Left renal pelvis (tissue), 4 donors: ENCODE measurements around the gene TF. TPM values are rescaled to one million over a fixed set of nuclear protein-coding genes. Genes with fewer than 3 reads are reported as not detected.
"Not testable (repeated sequence)": the region's sequence is repeated elsewhere in the genome, so short reads cannot be mapped to it uniquely, and the experiment has no call there.

Experiments
- DNase-seq, 4 donors: peaks; one replicate each; pipeline ENCODE4 v3.0.0-alpha.2; 2013; ENCODE audit warnings: low read depth in 4 of 4, low spot score in 3 of 4
- polyA plus RNA-seq, 4 donors: library from polyadenylated mRNA; unstranded; fragments of 120-200 nt; gene quantifications; one replicate each; pipeline ENCODE4 v1.2.1, GENCODE V29; 2013; ENCODE audit not compliant: insufficient read length in 4 of 4

The TF gene
- polyA plus RNA-seq: 10 to 100 TPM in 1 of 4 donors, 1 to 10 TPM in 3; 3.7 to 79.0 (median 5.8) TPM

DNA sequence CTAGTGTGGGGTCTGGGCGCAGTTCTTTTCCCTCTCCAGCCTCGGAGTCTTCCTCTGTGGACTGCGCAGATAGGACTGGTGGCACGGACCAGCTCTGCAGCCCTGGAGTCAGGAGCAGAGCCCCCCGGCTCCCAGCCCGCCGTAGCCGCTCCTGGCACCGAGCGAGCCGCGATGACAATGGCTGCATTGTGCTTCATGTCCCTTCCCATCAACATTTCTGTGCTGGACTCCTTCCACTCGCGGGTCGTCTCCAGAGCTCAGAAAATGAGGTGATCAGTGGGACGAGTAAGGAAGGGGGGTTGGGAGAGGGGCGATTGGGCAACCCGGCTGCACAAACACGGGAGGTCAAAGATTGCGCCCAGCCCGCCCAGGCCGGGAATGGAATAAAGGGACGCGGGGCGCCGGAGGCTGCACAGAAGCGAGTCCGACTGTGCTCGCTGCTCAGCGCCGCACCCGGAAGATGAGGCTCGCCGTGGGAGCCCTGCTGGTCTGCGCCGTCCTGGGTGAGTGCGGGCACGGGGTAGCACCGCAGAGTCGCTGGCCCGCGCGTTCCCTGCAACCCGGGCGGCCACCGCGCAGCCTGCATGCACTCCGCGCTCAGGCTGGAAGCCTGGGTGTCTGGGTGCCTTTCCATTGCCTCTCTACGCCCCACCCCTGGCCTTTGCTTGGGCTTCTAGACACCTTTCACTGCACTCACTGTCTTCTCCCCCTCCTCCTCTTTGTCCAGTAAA, at the start of gene TF:
TSS of gene TF (plus strand) at position 413 of the 731 bp plus-strand sequence. CDS start at position 461, 48 bp downstream.
- DNase-seq: no peak

- DNase-seq: no peak
Observed at GRCh38 chr3:133697960-133698359, 48.2 kb upstream of the TF start.

DNA sequence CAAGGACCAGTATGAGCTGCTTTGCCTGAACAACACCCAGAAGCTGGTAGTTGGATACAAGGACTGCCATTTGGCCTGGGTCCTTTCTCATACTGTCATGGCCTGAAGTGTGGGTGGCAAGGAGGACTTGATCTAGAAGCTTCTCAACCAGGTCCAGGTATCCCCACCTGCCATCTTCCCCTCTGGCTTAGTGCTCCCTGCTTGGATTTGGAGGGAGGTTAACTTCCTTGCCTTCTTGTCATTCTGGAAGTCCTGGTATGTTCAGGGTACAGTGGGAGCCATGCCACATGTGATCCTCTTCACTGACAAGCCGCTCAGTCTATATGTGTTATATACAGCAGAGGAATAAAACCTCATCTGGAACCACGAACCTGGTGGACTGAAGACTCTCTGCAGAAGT, 46.7 kb upstream of the TF start:
- no peak for DNase-seq

GRCh38 chr3:133699903-133700302, 46.3 kb upstream of the TF start:
- DNase-seq: no peak

DNA sequence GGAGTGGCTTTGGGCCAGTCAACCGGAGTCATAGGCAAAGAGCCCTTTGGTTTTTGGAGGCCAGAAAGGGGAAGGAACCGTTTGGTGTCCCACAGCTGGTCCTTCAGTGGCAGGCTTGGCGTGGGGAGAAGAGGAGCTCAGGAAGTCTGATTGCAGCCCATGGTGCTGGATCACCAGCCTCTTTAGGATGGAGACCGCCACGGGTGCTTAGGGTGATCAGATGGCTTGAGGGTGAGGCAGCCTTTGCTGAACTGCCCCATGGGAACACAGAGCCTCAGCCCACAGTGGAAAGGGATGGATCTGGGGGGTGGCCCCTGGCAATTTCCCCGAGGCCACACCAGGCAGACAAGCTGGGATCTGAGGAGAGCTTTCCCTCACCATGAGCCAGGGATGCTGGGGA, 45.8 kb upstream of the TF start:
- DNase-seq: no peak

GRCh38 chr3:133701435-133702358, 44.5 kb upstream of the TF start:
- DNase-seq: no peak

- no peak for DNase-seq
Observed at GRCh38 chr3:133703915-133704314, 42.3 kb upstream of the TF start.

DNA sequence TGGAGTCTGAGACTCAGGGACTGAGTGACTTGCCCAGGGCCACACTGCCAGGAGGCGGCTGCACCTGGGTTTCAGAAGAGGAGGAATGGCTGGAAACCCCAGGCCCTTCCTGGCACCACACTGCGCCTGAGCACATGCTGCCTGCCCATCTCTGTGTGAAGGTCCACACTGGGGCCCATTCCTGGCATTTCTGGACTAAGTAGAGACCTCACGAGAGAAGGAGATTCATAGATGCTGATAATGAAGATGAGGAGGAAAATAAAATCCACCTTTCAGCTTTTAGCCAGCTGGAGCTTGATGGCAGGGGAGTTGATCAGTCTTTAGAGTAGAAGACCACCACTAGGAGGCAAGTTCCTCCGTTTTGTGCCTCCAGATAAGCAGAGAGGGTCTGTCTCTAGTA, 40.2 kb upstream of the TF start:
- no peak for DNase-seq

- DNase-seq: no peak
Observed at GRCh38 chr3:133709139-133709750, 36.9 kb upstream of the TF start.

DNA sequence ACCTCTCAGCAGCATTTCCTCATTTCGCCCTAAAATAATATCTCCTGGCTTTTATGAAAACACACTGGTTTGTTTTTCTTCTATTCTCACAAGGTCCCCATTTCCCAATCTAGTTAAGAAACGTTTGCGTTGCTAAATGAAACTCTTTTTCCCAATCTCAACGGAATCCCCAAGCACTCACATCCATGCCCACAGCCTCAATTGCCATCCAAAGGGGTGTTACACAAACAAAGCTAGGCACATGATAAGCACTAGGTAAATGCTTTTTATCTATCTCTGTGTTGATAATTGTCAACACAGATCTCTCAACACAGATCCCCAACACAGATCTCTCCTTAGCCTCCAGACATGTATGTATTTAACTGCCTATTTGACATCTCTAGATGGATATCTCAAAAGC, 35.2 kb upstream of the TF start:
- DNase-seq: no peak

- DNase-seq: no peak
Observed at GRCh38 chr3:133712017-133712416, 34.2 kb upstream of the TF start.

GRCh38 chr3:133713347-133713746, 32.8 kb upstream of the TF start:
- no peak for DNase-seq

- DNase-seq: no peak
Observed at GRCh38 chr3:133717424-133717823, 28.8 kb upstream of the TF start.

DNA sequence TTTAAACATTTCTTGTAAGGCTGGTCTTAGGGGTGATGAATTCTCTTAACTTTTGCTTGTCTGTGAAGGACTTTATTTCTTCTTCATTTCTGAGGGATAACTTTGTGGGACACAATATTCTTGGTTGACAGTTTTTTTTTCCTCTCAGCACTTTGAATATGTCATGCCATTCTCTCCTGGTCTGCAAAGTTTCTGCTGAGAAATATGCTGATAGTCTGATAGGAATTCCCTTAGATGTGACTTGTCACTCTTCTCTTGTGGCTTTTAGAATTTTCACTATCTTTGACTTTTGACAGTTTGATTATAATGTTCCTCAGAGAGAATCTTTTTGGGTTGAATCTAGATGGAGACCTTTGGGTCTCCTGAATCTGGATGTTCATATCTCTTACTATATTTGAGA, 23.3 kb upstream of the TF start:
- no peak for DNase-seq

DNA sequence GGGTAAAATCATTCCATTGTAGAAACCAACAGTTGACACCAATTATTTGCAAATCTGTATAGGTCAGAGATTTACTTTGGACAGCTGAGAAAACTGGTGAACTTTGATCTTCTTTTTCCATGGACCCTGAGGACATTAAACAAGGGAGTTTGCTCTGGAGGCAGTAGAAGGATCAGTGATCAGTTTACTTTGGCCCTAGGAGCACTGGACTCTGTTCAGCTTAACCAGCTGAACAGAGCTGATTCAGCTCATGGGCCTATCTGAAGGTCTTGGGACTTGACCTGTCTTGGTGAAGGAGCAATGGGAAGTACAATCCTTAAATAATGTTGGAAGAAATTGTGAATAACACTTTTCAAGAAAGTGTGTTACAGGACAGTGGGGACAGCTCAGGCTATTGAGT, 15.2 kb upstream of the TF start:
- DNase-seq: no peak

DNA sequence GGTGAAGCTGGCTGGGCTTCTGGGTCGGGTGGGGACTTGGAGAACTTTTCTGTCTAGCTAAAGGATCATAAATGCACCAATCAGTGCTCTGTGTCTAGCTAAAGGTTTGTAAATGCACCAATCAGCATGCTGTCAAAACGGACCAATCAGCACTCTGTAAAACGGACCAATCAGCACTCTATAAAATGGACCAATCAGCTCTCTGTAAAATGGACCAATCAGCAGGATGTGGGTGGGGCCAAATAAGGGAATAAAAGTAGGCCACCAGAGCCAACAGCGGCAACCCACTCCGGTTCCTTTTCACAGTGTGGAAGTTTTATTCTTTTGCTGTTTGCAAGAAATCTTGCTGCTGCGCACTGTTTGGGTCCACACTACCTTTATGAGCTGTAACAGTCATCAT, 14.0 kb upstream of the TF start:
- not testable (repeated sequence) for DNase-seq

DNA sequence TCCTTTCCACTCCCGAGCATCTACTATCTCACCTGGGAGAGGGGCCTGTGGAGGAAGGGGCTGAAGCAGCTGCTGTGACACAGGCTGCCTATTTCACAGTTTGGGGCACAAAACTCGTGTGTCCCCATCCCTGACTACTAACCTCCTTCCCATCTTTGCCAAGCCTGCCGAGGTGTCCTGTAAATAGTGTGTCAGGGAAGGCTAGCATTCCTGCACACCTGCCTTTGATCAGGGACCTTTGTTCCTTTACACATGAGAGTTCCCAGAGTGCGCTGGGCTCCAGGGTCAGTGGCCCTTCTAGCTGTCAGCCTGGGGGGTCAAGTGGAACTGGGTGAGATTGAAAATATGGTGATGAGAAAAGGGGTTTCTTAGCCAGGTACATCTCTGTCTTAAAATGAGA, 13.0 kb upstream of the TF start:
- no peak for DNase-seq

- DNase-seq: no peak
Observed at GRCh38 chr3:133734305-133734704, 11.9 kb upstream of the TF start.

DNA sequence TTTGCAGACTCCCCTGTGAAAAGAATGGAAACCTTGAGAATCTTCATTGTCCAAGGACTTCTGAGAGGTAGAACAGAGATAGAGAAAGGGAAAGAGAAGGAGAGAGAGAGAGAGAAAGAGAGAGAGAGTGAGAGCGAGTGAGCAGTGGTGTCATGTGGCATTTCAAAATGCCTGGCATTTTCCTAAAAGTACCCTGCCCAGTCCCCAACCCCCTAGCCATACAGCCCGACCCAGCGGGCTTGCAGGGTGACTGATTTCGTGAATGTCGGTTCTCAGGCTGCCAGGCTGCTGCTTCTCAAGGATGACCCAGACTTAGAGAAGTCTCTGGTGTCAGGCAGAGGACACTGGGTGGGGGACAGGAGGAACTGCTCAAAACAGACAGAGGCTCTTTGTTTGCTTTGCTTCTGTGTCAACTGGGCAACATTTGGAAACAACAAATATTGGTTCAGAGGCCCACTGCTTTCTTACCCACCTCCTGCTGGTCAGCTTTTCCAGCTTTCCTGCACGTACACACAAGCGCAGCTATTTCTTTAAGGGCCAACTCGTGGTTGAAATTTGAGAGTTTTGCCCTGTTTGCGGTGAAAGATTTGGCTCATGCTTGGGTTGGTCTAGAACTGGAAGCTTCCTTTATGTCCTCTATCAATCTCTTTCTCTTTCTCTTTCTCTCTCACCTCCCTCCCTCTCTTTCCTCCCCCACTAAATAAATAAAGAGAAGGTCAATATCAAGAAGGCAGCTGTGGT, 3.7 kb upstream of the TF start:
- no peak for DNase-seq

GRCh38 chr3:133744241-133744640, 2.0 kb upstream of the TF start:
- no peak for DNase-seq

DNA sequence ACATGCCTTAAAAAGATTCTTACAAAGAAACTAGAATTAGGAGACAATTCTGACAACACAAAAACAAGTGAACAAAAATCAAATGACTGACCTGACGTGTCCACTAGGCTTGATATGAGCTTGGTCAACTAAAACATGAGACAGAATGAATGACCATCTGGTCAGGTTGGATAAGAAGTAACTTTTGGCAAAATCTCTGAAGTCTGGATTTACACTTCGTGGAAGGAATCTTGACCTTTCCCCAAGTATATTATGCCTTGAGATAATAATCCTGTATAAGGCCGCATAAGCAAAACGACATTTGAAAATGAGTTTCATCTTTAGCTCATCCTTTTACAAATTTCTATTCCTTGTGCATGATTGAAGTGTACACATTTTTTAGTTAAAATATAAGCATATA, 1.1 kb upstream of the TF start:
- no peak for DNase-seq
